Erythroblast (primary cell): ENCODE data around the gene WNT3A.

ENCODE experiments used
- GATA1 ChIP-seq: IDR thresholded peaks from 2 replicates; pipeline ENCODE4 v1.6.1; 2011; ENCODE audit warnings: low read depth, mild to moderate bottlenecking, control low read depth, low read length, moderate library complexity
- POLR2A ChIP-seq: IDR thresholded peaks from 2 replicates; pipeline ENCODE4 v1.6.1; 2011; ENCODE audit warnings: mild to moderate bottlenecking, low read length

DNA sequence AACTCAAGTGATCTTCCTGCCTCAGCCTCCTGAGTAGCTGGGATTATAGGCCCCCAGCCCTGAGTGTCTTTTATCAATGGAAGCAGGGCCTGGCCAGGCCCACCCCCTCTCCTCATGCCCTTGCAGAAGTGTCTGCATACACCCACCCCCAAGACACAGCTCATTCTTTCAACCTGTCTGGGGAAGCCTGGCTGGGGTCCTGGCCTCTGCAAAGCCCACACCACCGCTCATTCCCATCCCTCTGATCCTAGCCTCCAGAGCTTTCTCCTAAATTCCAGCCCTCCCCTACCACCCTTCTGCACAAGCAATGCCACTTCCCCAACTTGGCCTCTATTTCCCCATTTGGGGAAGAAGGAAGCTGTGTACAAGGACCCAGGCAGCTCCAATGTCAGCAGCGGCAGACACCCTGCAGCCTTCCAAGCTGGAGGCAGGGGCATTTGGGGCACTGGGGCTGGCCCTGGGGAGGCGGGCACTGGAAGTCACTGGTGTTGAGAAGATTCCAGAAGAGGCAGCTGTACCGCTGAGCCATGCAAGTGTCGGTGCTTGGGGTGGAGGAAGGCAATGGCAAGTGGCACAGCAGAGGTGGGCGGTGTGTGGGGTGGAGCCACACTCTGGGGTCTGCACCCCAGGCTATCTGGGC, 42.0 kb downstream of the WNT3A start:
- no peak for TF ChIP-seq POLR2A
- TF ChIP-seq GATA1 = no peak
